ENCODE results near the gene SLC8A1. TPM values are rescaled to one million over a fixed set of nuclear protein-coding genes. Genes with fewer than 3 reads are reported as not detected.

Gene SLC8A1
- total and polyA plus RNA-seq, 2 of the 13 experiments (the other 11 are each of a cell fraction or from before 2014, with no cell fraction given), result not detected

- Histone ChIP-seq H3K4me3 (replicated peaks in 1 of 3; ENCODE audit: insufficient read depth in 1 of 3, low read depth in 2 of 3, low read length in 3 of 3) (no peak overlapping the region), H2AFZ (ENCODE audit: low read length) (no peak overlapping the region), H3K79me2 (ENCODE audit: insufficient read depth, low read length) (no peaks in the 10 kb centered on the region), H3K9me3 (ENCODE audit: low read length) (no peaks in the 10 kb centered on the region), H3K9ac (ENCODE audit: insufficient read depth, low read depth, low read length) (no peak overlapping the region), H3K27me3 (ENCODE audit: control insufficient read depth in 1 of 2, insufficient read depth in 2 of 2, low read length in 2 of 2) (no peaks in the 10 kb centered on the region), H4K20me1 (ENCODE audit: insufficient read depth, low read length) (no peaks in the 10 kb centered on the region), H3K36me3 (replicated peaks in 1 of 2; ENCODE audit: control insufficient read depth in 1 of 2, insufficient read depth in 2 of 2, low read length in 2 of 2) (no peaks in the 10 kb centered on the region), H3K4me2 (ENCODE audit: low read depth, low read length) (no peak overlapping the region), H3K27ac (ENCODE audit: extremely low read length, insufficient read depth, low read length) (no peak overlapping the region), H3K4me1 (ENCODE audit: insufficient read depth, low read length) (no peaks in the 10 kb centered on the region)
- ATAC-seq, result no peak
- under 1% methylated on average over 3 of the region's 3 CpGs for WGBS (ENCODE audit: low lambda C conversion rate)
- BruUV-seq (replicated peaks), result no TSS peak
- intact Hi-C loops (cut with micrococcal nuclease; ENCODE audit: unreplicated experiment), result no loop called here
- TF ChIP-seq TRIM24 (CRISPR knock-in tag; IDR thresholded peaks at IDR 0.05) (no peak), CEBPB (IDR thresholded peaks at IDR 0.05; ENCODE audit: borderline replicate concordance, low read depth, low read length) (peak; percentile 81)
- ChIA-PET POLR2A (no interaction called here), CTCF (ENCODE audit: low intra/inter-chr PET ratio, low total read pairs) (no interaction called here)
- in situ Hi-C loops (cut with HindIII; ENCODE audit: extremely low pct_ligation_motif_present, low pct_unique_long_range_greater_than_20kb), result no loop called here
- no peak for DNase-seq (ENCODE audit: low spot score)
- FAIRE-seq, result peak; percentile 12
These were observed 87.6 kb downstream of the SLC8A1 start for GRCh38 chr2:40364151-40364874.

GRCh38 chr2:40363631-40364030 is 88.3 kb downstream of the SLC8A1 start:
- H2AFZ ChIP-seq (ENCODE audit: low read length), result no peak overlapping the region
- H3K27me3 ChIP-seq (ENCODE audit: control insufficient read depth in 1 of 2, insufficient read depth in 2 of 2, low read length in 2 of 2), result no peaks in the 10 kb centered on the region
- no peaks in the 10 kb centered on the region for H3K79me2 ChIP-seq (ENCODE audit: insufficient read depth, low read length)
- no peaks in the 10 kb centered on the region for H3K9me3 ChIP-seq (ENCODE audit: low read length)
- H3K27ac ChIP-seq (ENCODE audit: extremely low read length, insufficient read depth, low read length), result no peak overlapping the region
- no peak for DNase-seq (ENCODE audit: low spot score)
- in situ Hi-C loops (cut with HindIII; ENCODE audit: extremely low pct_ligation_motif_present, low pct_unique_long_range_greater_than_20kb) (no loop called here), intact Hi-C loops (cut with micrococcal nuclease; ENCODE audit: unreplicated experiment) (no loop called here)
- CTCF ChIA-PET (ENCODE audit: low intra/inter-chr PET ratio, low total read pairs), result no interaction called here
- no peak overlapping the region for H3K4me3 ChIP-seq (replicated peaks in 1 of 3; ENCODE audit: insufficient read depth in 1 of 3, low read depth in 2 of 3, low read length in 3 of 3)
- TF ChIP-seq SALL2 (CRISPR knock-in tag; IDR thresholded peaks at IDR 0.05) (no peak), ZKSCAN5 (CRISPR knock-in tag; IDR thresholded peaks at IDR 0.05) (no peak)
- no peak overlapping the region for H3K4me2 ChIP-seq (ENCODE audit: low read depth, low read length)
- no peak for FAIRE-seq
- no peak for ATAC-seq
- BruUV-seq (replicated peaks), result no TSS peak
- WGBS (ENCODE audit: low lambda C conversion rate), result 32% methylated on average over 6 of the region's 6 CpGs
- POLR2A ChIA-PET, result no interaction called here
- no peaks in the 10 kb centered on the region for H4K20me1 ChIP-seq (ENCODE audit: insufficient read depth, low read length)
- no peaks in the 10 kb centered on the region for H3K4me1 ChIP-seq (ENCODE audit: insufficient read depth, low read length)
- H3K9ac ChIP-seq (ENCODE audit: insufficient read depth, low read depth, low read length), result no peak overlapping the region
- H3K36me3 ChIP-seq (replicated peaks in 1 of 2; ENCODE audit: control insufficient read depth in 1 of 2, insufficient read depth in 2 of 2, low read length in 2 of 2), result no peaks in the 10 kb centered on the region
